Mesothelial cell of epicardium (in vitro differentiated cells): ENCODE measurements around the gene PABPC1L. TPM values are rescaled to one million over a fixed set of nuclear protein-coding genes. Genes with fewer than 3 reads are reported as not detected.
"Not testable (repeated sequence)": the region's sequence is repeated elsewhere in the genome, so short reads cannot be mapped to it uniquely, and the experiment has no call there.

Experiments
- DNase-seq, 2 experiments: peaks; one replicate each; pipeline ENCODE4 v3.0.0; 2021; ENCODE audit warnings: low spot score in 2 of 2; ENCODE audit not compliant: unreplicated experiment in 2 of 2
- H3K27ac Mint-ChIP-seq: 2 replicates; pipeline ENCODE4 v1.8.0; 2021; ENCODE audit warnings: mixed read lengths
- H3K27me3 Mint-ChIP-seq: 2 replicates; pipeline ENCODE4 v1.8.0; 2021; ENCODE audit warnings: low read depth, mixed read lengths
- H3K36me3 Mint-ChIP-seq: 2 replicates; pipeline ENCODE4 v1.8.0; 2021; ENCODE audit warnings: mixed read lengths
- H3K4me1 Mint-ChIP-seq: 2 replicates; pipeline ENCODE4 v1.8.0; 2021; ENCODE audit warnings: mixed read lengths
- H3K4me3 Mint-ChIP-seq: 2 replicates; pipeline ENCODE4 v1.8.0; 2021; ENCODE audit warnings: mild to moderate bottlenecking, moderate library complexity, mixed read lengths
- H3K9me3 Mint-ChIP-seq: 2 replicates; pipeline ENCODE4 v1.8.0; 2021; ENCODE audit warnings: mixed read lengths
- total RNA-seq: library from RNA; stranded (reverse); gene quantifications from 3 replicates; pipeline ENCODE4 v1.2.1, GENCODE V29; 2021
- TF ChIP-seq, protein P1 (sequence below): fragments of 200-600 bp; sonication (generic); IDR thresholded peaks from one replicate; pipeline ENCODE4 v1.5.0; 2021; ENCODE audit warnings: antibody characterized with exemption; ENCODE audit not compliant: unreplicated experiment

The PABPC1L gene
- total RNA-seq, result 131 to 135 TPM (median 135 TPM) in 3 replicates

DNA sequence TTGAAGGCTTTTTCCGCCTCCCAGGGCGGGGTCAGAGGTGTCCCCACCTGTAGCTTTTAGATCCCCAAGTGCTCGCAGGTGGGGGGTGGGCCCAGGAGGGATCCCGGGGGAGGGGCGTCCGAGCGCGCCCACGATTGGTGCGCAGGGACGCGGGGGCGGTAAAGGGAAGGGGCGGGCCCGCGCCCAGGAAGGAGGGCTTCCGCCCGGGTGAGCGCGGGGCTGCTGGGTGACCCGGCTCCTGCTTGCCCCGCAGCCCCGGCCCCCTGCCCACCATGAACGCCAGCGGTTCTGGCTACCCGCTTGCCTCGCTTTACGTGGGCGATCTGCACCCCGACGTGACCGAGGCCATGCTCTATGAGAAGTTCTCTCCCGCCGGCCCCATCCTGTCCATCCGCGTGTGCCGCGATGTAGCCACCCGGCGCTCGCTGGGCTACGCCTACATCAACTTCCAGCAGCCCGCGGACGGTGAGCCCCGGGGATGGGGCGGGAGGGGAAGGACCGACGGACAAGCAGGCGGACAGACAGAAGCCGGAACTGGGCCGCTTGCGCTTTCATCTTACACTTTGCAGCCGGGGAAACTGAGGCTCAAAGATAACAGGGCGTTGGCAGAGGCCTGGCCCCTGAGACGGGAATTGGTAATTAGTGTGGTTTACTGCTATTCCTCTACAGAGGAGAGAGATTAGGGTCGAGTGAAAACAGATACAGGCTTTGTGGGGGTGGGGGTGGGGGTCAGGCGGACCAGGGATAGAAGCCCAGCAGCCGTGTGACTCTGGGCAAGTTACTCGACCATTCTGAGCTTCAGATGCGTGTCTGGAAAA is at the start of gene PABPC1L:
Gene PABPC1L (plus strand): TSS at position 189 of the 818 bp plus-strand sequence. CDS start 84 bp downstream, at position 273.
- Mint-ChIP-seq H3K9me3 (no peaks in the 10 kb centered on the region), H3K4me3 (peak within 1 kb of the TSS; percentile 80), H3K4me1 (peaks cover 11% of the 10 kb centered on the region), H3K36me3 (peaks cover 21% of the 10 kb centered on the region), H3K27me3 (no peaks in the 10 kb centered on the region), H3K27ac (peak within 1 kb of the TSS; percentile 50)
- TF ChIP-seq, protein P1, sequence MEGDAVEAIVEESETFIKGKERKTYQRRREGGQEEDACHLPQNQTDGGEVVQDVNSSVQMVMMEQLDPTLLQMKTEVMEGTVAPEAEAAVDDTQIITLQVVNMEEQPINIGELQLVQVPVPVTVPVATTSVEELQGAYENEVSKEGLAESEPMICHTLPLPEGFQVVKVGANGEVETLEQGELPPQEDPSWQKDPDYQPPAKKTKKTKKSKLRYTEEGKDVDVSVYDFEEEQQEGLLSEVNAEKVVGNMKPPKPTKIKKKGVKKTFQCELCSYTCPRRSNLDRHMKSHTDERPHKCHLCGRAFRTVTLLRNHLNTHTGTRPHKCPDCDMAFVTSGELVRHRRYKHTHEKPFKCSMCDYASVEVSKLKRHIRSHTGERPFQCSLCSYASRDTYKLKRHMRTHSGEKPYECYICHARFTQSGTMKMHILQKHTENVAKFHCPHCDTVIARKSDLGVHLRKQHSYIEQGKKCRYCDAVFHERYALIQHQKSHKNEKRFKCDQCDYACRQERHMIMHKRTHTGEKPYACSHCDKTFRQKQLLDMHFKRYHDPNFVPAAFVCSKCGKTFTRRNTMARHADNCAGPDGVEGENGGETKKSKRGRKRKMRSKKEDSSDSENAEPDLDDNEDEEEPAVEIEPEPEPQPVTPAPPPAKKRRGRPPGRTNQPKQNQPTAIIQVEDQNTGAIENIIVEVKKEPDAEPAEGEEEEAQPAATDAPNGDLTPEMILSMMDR, result no peak
- DNase-seq, result peak; percentile 41 to 62

DNA sequence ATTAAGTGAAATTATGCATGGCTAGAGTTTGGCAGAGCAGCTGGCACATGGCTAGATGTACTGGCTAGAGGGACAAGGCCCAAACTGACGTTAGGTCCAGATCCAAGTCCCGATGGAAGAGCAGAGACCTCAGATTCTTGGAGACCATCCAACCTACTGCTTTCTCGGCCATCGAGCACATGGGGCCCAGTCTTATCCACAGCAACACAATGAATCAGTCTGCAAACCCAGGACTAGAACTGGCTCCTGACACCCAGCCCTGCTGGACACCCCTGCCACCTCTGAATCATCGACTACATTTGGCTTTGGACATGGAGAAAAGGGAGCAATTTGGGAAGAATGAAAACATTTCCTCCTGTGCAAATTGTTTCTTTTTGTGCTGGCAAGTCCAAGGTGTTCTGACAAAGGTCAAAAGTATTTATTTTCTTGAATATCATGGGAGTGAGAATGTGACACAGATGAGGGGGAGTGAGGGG is 48.3 kb upstream of the PABPC1L start:
- Mint-ChIP-seq H3K27me3 (no peaks in the 10 kb centered on the region), H3K27ac (no peak overlapping the region), H3K4me1 (peaks cover 19% of the 10 kb centered on the region), H3K4me3 (no peak overlapping the region), H3K9me3 (peaks cover under 1% of the 10 kb centered on the region), H3K36me3 (no peaks in the 10 kb centered on the region)
- TF ChIP-seq, protein P1, result no peak
- no peak for DNase-seq

DNA sequence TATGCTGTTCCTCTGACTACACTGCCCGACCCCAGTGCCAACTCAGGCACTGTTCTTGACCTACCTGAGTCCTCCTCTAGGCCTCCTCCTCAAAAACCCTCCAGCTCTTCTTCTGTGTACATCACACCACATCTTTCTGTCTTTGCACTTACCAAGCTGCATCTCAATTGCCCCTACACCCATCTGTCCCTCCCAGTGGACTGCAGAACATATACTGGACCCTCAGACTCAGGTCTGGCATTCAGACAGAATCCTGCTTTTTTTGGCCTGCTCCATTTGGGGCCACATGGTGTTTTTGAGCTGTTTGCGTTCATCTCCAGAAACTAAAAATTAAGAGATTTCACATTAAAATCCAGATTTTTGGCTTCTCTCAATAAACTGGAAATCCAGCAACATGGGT is 47.6 kb upstream of the PABPC1L start:
- Mint-ChIP-seq H3K9me3 (no peaks in the 10 kb centered on the region), H3K4me1 (peaks cover 19% of the 10 kb centered on the region), H3K36me3 (no peaks in the 10 kb centered on the region), H3K27me3 (no peaks in the 10 kb centered on the region), H3K4me3 (no peak overlapping the region), H3K27ac (peak overlapping the region; percentile 14)
- TF ChIP-seq, protein P1, result no peak
- DNase-seq, result no peak

DNA sequence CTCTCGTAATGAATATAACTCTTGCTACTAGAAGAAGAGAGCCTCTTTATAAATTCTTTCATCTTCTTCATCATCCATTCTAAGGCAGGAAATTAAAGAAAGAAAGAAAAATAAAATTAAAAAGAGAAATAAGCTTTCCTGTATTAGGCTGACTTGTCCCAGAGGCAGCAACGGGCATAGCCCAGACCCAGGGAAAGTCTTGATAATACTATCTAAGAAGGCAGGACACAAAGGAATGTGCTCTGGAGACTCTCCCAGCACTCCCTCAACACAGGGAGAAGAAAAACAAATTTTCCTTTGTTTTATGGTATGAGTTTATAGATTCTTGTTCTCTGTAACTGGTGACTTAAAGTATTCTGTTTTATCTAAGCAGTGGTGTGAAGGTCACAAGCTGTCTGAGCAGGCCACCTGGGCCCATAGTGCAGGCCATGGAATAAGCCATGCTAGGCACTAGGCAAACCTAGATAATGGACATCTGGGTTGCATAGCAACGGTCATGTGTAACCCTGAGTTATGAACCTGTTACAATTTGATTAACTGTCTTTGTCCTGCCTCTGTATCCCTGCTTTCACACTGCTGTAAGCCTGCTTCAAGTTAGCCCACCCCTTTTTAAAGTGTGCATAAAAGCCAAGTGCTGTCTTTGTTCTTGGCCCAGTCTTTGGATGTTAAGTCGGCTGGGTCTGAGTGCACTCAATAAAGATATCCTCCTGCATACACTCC is 46.3 kb upstream of the PABPC1L start:
- H3K9me3 Mint-ChIP-seq, H3K36me3 Mint-ChIP-seq, DNase-seq, H3K4me3 Mint-ChIP-seq, H3K27me3 Mint-ChIP-seq: not testable (repeated sequence)
- Mint-ChIP-seq H3K27ac (peak overlapping the region; percentile 22), H3K4me1 (peaks cover 19% of the 10 kb centered on the region)

GRCh38 chr20:44864493-44864892 is 45.4 kb upstream of the PABPC1L start:
- H3K4me1 Mint-ChIP-seq, result peaks cover 19% of the 10 kb centered on the region
- not testable (repeated sequence) for H3K9me3 Mint-ChIP-seq, H3K36me3 Mint-ChIP-seq, DNase-seq, H3K27ac Mint-ChIP-seq, H3K4me3 Mint-ChIP-seq
- peaks cover 13% of the 10 kb centered on the region for H3K27me3 Mint-ChIP-seq

- TF ChIP-seq, protein P1, result no peak
- Mint-ChIP-seq H3K9me3 (no peaks in the 10 kb centered on the region), H3K27me3 (peaks cover 14% of the 10 kb centered on the region), H3K36me3 (no peaks in the 10 kb centered on the region), H3K4me1 (peaks cover 13% of the 10 kb centered on the region), H3K27ac (no peak overlapping the region), H3K4me3 (no peak overlapping the region)
- no peak for DNase-seq
Measured at GRCh38 chr20:44866703-44867335, 43.0 kb upstream of the PABPC1L start.
